ENCODE measurements around the gene HPCAL1. TPM values are rescaled to one million over a fixed set of nuclear protein-coding genes. Genes with fewer than 3 reads are reported as not detected.
"Not testable (repeated sequence)": the region's sequence is repeated elsewhere in the genome, so short reads cannot be mapped to it uniquely, and the experiment has no call there.

The HPCAL1 gene
- total and polyA plus RNA-seq, 4 donors = 28.2 to 159 (median 95.0) TPM

DNA sequence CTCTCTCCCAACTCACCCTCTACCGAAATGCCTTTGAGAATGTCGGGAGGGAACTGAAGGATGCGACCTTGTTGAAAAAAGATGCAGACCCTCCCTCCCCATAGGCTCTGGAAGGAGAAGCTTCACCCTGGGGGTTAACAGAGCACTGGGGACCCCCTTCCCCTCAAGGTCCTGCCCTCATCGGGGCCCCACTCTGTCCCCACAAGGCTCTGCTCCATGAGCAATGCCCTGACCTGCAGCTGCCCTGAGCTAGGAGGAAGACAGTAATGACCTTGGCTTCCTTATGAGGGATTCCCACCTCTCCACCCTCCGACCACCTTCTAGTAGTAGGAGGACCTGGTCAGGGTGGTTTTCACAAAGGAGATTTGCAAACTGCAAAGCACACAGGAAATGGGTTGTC lies 44.4 kb upstream of the HPCAL1 start:
- Histone ChIP-seq H3K4me1 (ENCODE audit: control insufficient read depth, insufficient read depth, low read length) (peaks cover 7% of the 10 kb centered on the region), H3K27ac (ENCODE audit: low read depth, low read length) (no peak overlapping the region), H3K27me3 (ENCODE audit: control insufficient read depth, insufficient read depth, low read length) (no peaks in the 10 kb centered on the region), H3K4me3 (ENCODE audit: low read depth, low read length) (no peak overlapping the region), H3K36me3 (ENCODE audit: control insufficient read depth, insufficient read depth, low read length) (no peaks in the 10 kb centered on the region), H3K9me3 (ENCODE audit: control insufficient read depth, insufficient read depth, low read length) (no peaks in the 10 kb centered on the region)
- DNase-seq (ENCODE audit: low read depth in 4 of 6, low spot score in 6 of 6) = no peak
- WGBS (ENCODE audit: insufficient coverage) = 100% methylated on average over 2 of the region's 5 CpGs

DNA sequence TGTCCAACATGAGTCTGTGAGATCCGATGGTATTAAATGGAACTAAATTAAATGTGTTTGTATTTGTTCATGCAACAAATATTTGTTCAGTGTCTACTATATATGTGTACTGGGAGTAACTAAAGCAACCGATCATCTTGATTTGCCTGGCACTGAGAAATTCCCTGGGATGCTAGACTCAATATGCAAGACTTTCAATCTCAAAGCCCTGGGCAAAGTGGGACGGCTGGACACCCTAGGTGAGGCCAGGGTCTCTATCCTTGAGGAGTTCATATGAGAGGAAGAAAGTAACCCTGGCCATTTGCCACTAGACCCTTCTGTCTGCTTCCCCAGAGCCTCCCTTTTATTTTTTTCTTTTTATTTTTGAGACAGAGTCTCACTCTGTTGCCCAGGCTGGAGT lies 44.0 kb upstream of the HPCAL1 start:
- Histone ChIP-seq H3K27ac (ENCODE audit: low read depth, low read length) (no peak overlapping the region), H3K4me3 (ENCODE audit: low read depth, low read length) (no peak overlapping the region), H3K36me3 (ENCODE audit: control insufficient read depth, insufficient read depth, low read length) (no peaks in the 10 kb centered on the region), H3K4me1 (ENCODE audit: control insufficient read depth, insufficient read depth, low read length) (peaks cover 7% of the 10 kb centered on the region), H3K27me3 (ENCODE audit: control insufficient read depth, insufficient read depth, low read length) (no peaks in the 10 kb centered on the region), H3K9me3 (ENCODE audit: control insufficient read depth, insufficient read depth, low read length) (no peaks in the 10 kb centered on the region)
- no CpG with 5 or more reads among the region's 3 CpGs for WGBS (ENCODE audit: insufficient coverage)
- no peak for DNase-seq (ENCODE audit: low read depth in 4 of 6, low spot score in 6 of 6)

DNA sequence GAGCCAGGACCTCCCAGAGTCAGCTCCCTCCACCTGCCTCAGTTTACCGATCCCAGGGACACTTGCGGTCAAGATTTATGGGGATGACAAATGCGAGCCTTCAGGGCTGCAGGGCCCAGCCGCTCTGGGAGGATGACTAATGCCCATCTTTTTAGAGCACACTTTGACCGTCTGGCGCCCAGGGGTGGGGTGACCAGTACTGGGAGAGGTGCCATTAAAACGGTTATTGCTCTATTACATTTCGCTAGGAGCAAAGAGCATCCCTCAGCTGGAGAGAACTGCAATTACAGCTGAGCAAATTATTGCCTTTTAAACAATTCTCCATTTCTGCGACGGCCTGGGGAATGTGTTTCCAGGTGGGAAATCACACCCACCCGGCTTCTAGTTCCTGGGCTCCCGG lies 42.6 kb upstream of the HPCAL1 start:
- Histone ChIP-seq H3K27me3 (ENCODE audit: control insufficient read depth, insufficient read depth, low read length) (no peaks in the 10 kb centered on the region), H3K27ac (ENCODE audit: low read depth, low read length) (no peak overlapping the region), H3K36me3 (ENCODE audit: control insufficient read depth, insufficient read depth, low read length) (no peaks in the 10 kb centered on the region), H3K4me1 (ENCODE audit: control insufficient read depth, insufficient read depth, low read length) (no peaks in the 10 kb centered on the region), H3K4me3 (ENCODE audit: low read depth, low read length) (no peak overlapping the region), H3K9me3 (ENCODE audit: control insufficient read depth, insufficient read depth, low read length) (no peaks in the 10 kb centered on the region)
- DNase-seq (ENCODE audit: low read depth in 4 of 6, low spot score in 6 of 6) = peak in 1 of 6 donors; percentile 50
- 69% methylated on average over 7 of the region's 12 CpGs for WGBS (ENCODE audit: insufficient coverage)

DNA sequence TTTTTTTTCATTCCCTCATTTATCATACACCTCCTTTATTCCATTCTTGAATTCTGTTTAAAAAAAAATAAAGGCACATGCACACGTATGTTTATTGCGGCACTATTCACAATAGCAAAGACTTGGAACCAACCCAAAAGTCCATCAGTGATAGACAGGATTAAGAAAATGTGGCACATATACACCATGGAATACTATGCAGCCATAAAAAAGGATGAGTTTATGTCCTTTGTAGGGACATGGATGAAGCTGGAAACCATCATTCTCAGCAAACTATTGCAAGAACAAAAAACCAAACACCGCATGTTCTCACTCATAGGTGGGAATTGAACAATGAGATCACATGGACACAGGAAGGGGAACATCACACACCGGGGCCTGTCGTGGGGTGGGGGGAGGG lies 39.2 kb upstream of the HPCAL1 start:
- H3K4me1 ChIP-seq (ENCODE audit: control insufficient read depth, insufficient read depth, low read length); H3K9me3 ChIP-seq (ENCODE audit: control insufficient read depth, insufficient read depth, low read length); H3K36me3 ChIP-seq (ENCODE audit: control insufficient read depth, insufficient read depth, low read length); H3K27me3 ChIP-seq (ENCODE audit: control insufficient read depth, insufficient read depth, low read length); H3K27ac ChIP-seq (ENCODE audit: low read depth, low read length); DNase-seq (ENCODE audit: low read depth in 4 of 6, low spot score in 6 of 6); H3K4me3 ChIP-seq (ENCODE audit: low read depth, low read length): not testable (repeated sequence)
- WGBS (ENCODE audit: insufficient coverage) = no CpG with 5 or more reads among the region's 5 CpGs

DNA sequence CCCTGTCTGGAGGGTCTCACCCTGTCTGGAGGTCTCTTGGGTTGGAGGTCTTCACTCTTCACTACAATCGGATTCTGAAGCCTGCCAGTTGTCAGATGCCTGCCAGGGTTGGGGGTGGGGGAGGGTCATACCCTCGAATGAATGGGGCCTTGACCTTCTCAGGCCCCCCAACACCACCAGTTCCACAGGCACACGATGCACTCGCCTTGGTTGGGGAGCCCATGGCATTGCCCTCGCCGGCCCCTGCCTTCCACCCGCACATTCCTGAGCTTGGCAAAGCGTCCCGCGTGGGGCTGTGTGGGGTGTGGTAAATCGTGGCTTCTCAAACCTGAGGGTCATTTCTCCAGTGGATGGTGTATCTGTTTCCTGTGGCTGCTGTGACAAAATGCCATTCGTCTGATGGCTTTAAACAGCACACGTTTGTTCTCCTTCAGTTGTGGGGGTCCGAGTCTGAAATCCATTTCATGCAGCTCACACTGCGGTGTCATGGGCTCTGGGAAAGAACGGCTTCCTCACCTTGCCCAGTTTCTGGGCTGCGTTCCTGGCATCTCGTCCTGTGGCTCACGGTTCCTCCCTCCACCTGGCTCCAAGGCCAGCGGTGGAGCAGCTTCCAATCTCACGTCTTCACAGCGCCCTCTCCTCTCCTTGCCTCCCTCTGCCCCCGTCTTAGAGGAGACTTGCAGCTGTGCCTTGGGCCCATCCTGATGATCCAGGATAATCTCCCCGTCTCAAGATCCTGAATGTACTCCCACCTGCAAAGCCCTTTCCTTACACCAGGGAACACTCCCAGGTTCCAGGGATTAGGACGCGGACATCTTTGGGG lies 38.0 kb upstream of the HPCAL1 start:
- 91% methylated on average over 23 of the region's 26 CpGs for WGBS (ENCODE audit: insufficient coverage)
- DNase-seq (ENCODE audit: low read depth in 4 of 6, low spot score in 6 of 6) = no peak

DNA sequence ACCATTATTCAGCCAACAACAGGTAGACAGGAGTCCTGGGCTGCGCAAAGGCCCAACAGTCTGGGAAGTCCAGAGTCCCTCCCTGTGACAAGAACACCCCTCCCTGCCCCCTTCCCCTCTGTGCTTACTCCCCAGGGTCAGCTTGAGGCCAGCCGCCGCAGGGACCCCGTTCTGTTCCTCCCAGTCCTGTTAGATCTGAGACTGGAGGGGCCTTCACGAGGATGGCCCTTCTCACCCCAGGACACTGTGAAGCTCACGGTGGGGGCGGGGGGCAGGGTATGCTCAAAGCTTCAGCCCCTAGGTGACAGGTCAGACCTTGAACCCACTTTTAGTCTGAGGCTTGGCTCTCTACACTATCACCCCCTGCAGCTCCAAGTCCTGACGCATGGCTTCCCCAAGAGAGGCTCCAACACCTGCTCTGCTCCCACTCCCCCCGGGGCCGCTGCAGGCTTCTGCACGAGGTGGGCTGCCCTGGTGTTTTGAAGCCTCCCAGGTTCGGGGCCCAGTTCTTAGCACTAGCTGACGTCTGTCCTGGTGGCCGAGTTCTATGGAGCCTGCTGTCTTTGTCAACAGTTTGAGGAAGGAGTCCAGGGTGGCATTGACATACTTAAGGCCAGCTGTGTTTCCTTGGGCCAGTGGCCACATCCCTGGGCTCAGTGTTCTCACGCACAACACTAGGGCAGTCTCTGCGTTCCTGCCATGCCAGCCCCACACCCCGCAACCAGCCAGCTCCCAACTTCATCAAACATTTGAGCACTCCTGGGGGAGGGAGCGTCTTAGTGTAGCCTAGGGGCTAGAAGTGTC lies 37.2 kb upstream of the HPCAL1 start:
- Histone ChIP-seq H3K27me3 (ENCODE audit: control insufficient read depth, insufficient read depth, low read length) (no peaks in the 10 kb centered on the region), H3K4me1 (ENCODE audit: control insufficient read depth, insufficient read depth, low read length) (no peaks in the 10 kb centered on the region), H3K36me3 (ENCODE audit: control insufficient read depth, insufficient read depth, low read length) (no peaks in the 10 kb centered on the region), H3K4me3 (ENCODE audit: low read depth, low read length) (no peak overlapping the region), H3K27ac (ENCODE audit: low read depth, low read length) (no peak overlapping the region), H3K9me3 (ENCODE audit: control insufficient read depth, insufficient read depth, low read length) (no peaks in the 10 kb centered on the region)
- no peak for DNase-seq (ENCODE audit: low read depth in 4 of 6, low spot score in 6 of 6)
- WGBS (ENCODE audit: insufficient coverage) = 82% methylated on average over 14 of the region's 18 CpGs

More for the DNA sequence above, 38.0 kb upstream of the HPCAL1 start:
- Histone ChIP-seq H3K9me3 (ENCODE audit: control insufficient read depth, insufficient read depth, low read length) (no peaks in the 10 kb centered on the region), H3K4me3 (ENCODE audit: low read depth, low read length) (no peak overlapping the region), H3K36me3 (ENCODE audit: control insufficient read depth, insufficient read depth, low read length) (no peaks in the 10 kb centered on the region), H3K4me1 (ENCODE audit: control insufficient read depth, insufficient read depth, low read length) (no peaks in the 10 kb centered on the region), H3K27me3 (ENCODE audit: control insufficient read depth, insufficient read depth, low read length) (no peaks in the 10 kb centered on the region), H3K27ac (ENCODE audit: low read depth, low read length) (no peak overlapping the region)

GRCh38 chr2:10266133-10266620 lies 36.5 kb upstream of the HPCAL1 start:
- no peaks in the 10 kb centered on the region for H3K4me1 ChIP-seq (ENCODE audit: control insufficient read depth, insufficient read depth, low read length)
- H3K36me3 ChIP-seq (ENCODE audit: control insufficient read depth, insufficient read depth, low read length) = no peaks in the 10 kb centered on the region
- WGBS (ENCODE audit: insufficient coverage) = 80% methylated on average over 10 of the region's 10 CpGs
- DNase-seq (ENCODE audit: low read depth in 4 of 6, low spot score in 6 of 6) = no peak
- H3K27ac ChIP-seq (ENCODE audit: low read depth, low read length) = no peak overlapping the region
- no peak overlapping the region for H3K4me3 ChIP-seq (ENCODE audit: low read depth, low read length)
- no peaks in the 10 kb centered on the region for H3K27me3 ChIP-seq (ENCODE audit: control insufficient read depth, insufficient read depth, low read length)
- no peaks in the 10 kb centered on the region for H3K9me3 ChIP-seq (ENCODE audit: control insufficient read depth, insufficient read depth, low read length)

- no peaks in the 10 kb centered on the region for H3K4me1 ChIP-seq (ENCODE audit: control insufficient read depth, insufficient read depth, low read length)
- no peak for DNase-seq (ENCODE audit: low read depth in 4 of 6, low spot score in 6 of 6)
- H3K27me3 ChIP-seq (ENCODE audit: control insufficient read depth, insufficient read depth, low read length) = no peaks in the 10 kb centered on the region
- WGBS (ENCODE audit: insufficient coverage) = 86% methylated on average over 6 of the region's 6 CpGs
- H3K36me3 ChIP-seq (ENCODE audit: control insufficient read depth, insufficient read depth, low read length) = no peaks in the 10 kb centered on the region
- no peak overlapping the region for H3K27ac ChIP-seq (ENCODE audit: low read depth, low read length)
- no peak overlapping the region for H3K4me3 ChIP-seq (ENCODE audit: low read depth, low read length)
- no peaks in the 10 kb centered on the region for H3K9me3 ChIP-seq (ENCODE audit: control insufficient read depth, insufficient read depth, low read length)
These were observed 35.7 kb upstream of the HPCAL1 start for GRCh38 chr2:10267036-10267435.

- WGBS (ENCODE audit: insufficient coverage) = 71% methylated on average over 31 of the region's 34 CpGs
- no peaks in the 10 kb centered on the region for H3K36me3 ChIP-seq (ENCODE audit: control insufficient read depth, insufficient read depth, low read length)
- no peaks in the 10 kb centered on the region for H3K9me3 ChIP-seq (ENCODE audit: control insufficient read depth, insufficient read depth, low read length)
- H3K27ac ChIP-seq (ENCODE audit: low read depth, low read length) = no peak overlapping the region
- no peaks in the 10 kb centered on the region for H3K27me3 ChIP-seq (ENCODE audit: control insufficient read depth, insufficient read depth, low read length)
- H3K4me3 ChIP-seq (ENCODE audit: low read depth, low read length) = no peak overlapping the region
- no peaks in the 10 kb centered on the region for H3K4me1 ChIP-seq (ENCODE audit: control insufficient read depth, insufficient read depth, low read length)
- DNase-seq (ENCODE audit: low read depth in 4 of 6, low spot score in 6 of 6) = no peak
These were observed 34.9 kb upstream of the HPCAL1 start for GRCh38 chr2:10267551-10268465.

Data from spinal cord (tissue), 10 donors.